Osteocyte (in vitro differentiated cells): ENCODE data around the gene MOK. TPM values are rescaled to one million over a fixed set of nuclear protein-coding genes. Genes with fewer than 3 reads are reported as not detected.

Experiments
- DNase-seq: peaks from one replicate; pipeline ENCODE4 v3.0.0; 2021; ENCODE audit warnings: mixed read lengths; ENCODE audit not compliant: unreplicated experiment; ENCODE audit errors: extremely low spot score
- H3K27ac Mint-ChIP-seq: one replicate; pipeline ENCODE4 v1.8.0; 2021; ENCODE audit warnings: mild to moderate bottlenecking, mixed read lengths; ENCODE audit not compliant: unreplicated experiment
- H3K27me3 Mint-ChIP-seq: one replicate; pipeline ENCODE4 v1.8.0; 2021; ENCODE audit warnings: mixed read lengths; ENCODE audit not compliant: unreplicated experiment
- H3K36me3 Mint-ChIP-seq: one replicate; pipeline ENCODE4 v1.8.0; 2021; ENCODE audit warnings: mixed read lengths; ENCODE audit not compliant: unreplicated experiment
- H3K4me1 Mint-ChIP-seq: one replicate; pipeline ENCODE4 v1.8.0; 2021; ENCODE audit warnings: mixed read lengths; ENCODE audit not compliant: unreplicated experiment
- H3K4me3 Mint-ChIP-seq: one replicate; pipeline ENCODE4 v1.8.0; 2021; ENCODE audit warnings: mild to moderate bottlenecking, moderate library complexity, mixed read lengths; ENCODE audit not compliant: unreplicated experiment
- H3K9me3 Mint-ChIP-seq: one replicate; pipeline ENCODE4 v1.8.0; 2021; ENCODE audit warnings: mixed read lengths; ENCODE audit not compliant: unreplicated experiment
- total RNA-seq: library from RNA; stranded (reverse); gene quantifications from 2 replicates; pipeline ENCODE4 v1.2.1, GENCODE V29; 2021
- TF ChIP-seq, protein P1 (sequence below): fragments of 200-600 bp; sonication (generic); IDR thresholded peaks from 2 replicates; pipeline ENCODE4 v1.5.0; 2021; ENCODE audit warnings: antibody characterized with exemption, mild to moderate bottlenecking, moderate library complexity

Gene MOK
- total RNA-seq, 1 donor from 2014 or later, result 9.5 TPM

DNA sequence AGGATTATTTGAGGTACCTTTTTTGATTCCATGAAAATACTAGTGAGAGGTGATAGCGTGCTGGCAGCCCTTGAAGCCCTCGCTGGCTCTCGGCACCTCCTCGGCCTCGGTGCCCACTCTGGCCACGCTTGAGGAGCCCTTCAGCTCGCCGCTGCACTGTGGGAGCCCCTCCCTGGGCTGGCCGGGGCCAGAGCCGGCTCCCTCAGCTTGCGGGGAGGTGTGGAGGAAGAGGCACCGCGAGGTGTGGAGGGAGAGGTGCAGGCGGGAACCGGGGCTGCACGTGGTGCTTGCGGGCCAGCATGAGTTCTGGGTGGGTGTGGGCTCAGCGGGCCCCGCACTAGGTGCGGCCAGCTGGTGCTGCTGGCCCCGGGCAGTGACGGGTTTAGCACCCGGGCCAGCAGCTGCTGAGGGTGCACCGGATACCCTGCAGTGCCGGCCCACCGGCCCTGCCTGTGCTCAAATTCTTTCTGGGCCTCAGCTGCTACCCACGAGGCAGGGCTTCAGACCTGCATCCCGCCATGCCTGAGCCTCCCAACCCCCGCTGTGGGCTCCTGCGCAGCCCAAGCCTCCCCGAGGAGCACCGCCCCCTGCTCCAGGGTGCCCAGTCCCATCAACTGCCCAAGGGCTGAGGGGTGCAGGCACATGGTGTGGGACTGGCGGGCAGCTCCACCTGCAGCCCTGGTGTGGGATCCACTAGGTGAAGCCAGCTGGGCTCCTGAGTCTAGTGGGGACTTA is 7.4 kb downstream of the MOK start:
- Mint-ChIP-seq H3K4me3 (no peak overlapping the region), H3K27ac (no peak overlapping the region), H3K36me3 (no peaks in the 10 kb centered on the region), H3K4me1 (peaks cover 4% of the 10 kb centered on the region), H3K9me3 (no peaks in the 10 kb centered on the region), H3K27me3 (no peaks in the 10 kb centered on the region)
- no peak for DNase-seq
- TF ChIP-seq, protein P1, sequence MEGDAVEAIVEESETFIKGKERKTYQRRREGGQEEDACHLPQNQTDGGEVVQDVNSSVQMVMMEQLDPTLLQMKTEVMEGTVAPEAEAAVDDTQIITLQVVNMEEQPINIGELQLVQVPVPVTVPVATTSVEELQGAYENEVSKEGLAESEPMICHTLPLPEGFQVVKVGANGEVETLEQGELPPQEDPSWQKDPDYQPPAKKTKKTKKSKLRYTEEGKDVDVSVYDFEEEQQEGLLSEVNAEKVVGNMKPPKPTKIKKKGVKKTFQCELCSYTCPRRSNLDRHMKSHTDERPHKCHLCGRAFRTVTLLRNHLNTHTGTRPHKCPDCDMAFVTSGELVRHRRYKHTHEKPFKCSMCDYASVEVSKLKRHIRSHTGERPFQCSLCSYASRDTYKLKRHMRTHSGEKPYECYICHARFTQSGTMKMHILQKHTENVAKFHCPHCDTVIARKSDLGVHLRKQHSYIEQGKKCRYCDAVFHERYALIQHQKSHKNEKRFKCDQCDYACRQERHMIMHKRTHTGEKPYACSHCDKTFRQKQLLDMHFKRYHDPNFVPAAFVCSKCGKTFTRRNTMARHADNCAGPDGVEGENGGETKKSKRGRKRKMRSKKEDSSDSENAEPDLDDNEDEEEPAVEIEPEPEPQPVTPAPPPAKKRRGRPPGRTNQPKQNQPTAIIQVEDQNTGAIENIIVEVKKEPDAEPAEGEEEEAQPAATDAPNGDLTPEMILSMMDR, result no peak

DNA sequence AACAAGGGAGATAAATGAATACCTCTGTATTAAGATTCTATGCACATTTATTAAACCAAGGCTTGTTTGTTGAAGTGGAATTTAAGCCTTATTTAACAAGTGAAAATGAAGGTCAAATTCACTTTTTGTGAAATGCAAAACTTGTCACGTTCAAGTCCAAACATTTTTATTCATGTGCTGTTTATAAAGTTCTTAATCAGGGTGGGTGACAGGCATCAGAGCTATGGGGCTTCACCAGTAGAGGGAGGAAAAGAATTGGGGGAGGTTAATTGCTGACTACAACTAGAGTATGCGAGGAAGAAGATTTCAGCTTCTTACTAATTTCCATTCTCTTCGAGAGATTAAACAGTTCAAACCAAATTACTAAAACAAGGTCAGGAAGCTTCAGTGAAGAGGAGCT is 9.7 kb downstream of the MOK start:
- Mint-ChIP-seq H3K4me3 (no peak overlapping the region), H3K27me3 (no peaks in the 10 kb centered on the region), H3K4me1 (peaks cover 4% of the 10 kb centered on the region), H3K36me3 (no peaks in the 10 kb centered on the region), H3K27ac (no peak overlapping the region), H3K9me3 (no peaks in the 10 kb centered on the region)
- TF ChIP-seq, protein P1, result no peak
- no peak for DNase-seq

- TF ChIP-seq, protein P1, result no peak
- Mint-ChIP-seq H3K4me1 (peaks cover 4% of the 10 kb centered on the region), H3K9me3 (no peaks in the 10 kb centered on the region), H3K27ac (no peak overlapping the region), H3K36me3 (no peaks in the 10 kb centered on the region), H3K4me3 (no peak overlapping the region), H3K27me3 (no peaks in the 10 kb centered on the region)
- DNase-seq, result no peak
These were observed 11.2 kb downstream of the MOK start for GRCh38 chr14:102293781-102294180.

DNA sequence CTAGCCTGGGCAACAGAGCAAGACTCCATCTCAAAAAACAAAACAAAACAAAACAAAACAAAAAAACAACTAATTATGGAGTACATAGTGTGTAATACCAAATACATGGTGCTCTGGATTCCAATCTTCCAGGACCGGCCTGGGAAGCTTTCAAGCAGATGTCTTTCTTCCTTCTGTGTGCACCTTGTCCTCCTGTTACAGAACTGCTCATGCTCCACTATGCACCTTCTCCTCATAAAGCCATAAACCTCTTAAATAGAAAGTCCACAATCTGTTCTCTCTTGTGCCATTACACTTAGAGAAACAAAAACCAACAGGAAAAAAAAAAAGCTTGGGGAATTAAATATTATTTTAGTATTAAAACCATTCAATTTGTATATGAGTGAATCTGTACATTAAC is 12.5 kb downstream of the MOK start:
- no peak for DNase-seq
- no peak overlapping the region for H3K4me3 Mint-ChIP-seq
- TF ChIP-seq, protein P1, result no peak
- no peak overlapping the region for H3K27ac Mint-ChIP-seq
- H3K36me3 Mint-ChIP-seq, result no peaks in the 10 kb centered on the region
- H3K4me1 Mint-ChIP-seq, result peaks cover 4% of the 10 kb centered on the region
- H3K9me3 Mint-ChIP-seq, result no peaks in the 10 kb centered on the region
- H3K27me3 Mint-ChIP-seq, result no peaks in the 10 kb centered on the region

- Mint-ChIP-seq H3K4me1 (no peaks in the 10 kb centered on the region), H3K9me3 (no peaks in the 10 kb centered on the region)
- DNase-seq, result no peak
These were observed 16.8 kb downstream of the MOK start for GRCh38 chr14:102288139-102288538.

More at GRCh38 chr14:102288139-102288538, 16.8 kb downstream of the MOK start:
- TF ChIP-seq, protein P1, result no peak
- Mint-ChIP-seq H3K27me3 (no peaks in the 10 kb centered on the region), H3K27ac (no peak overlapping the region), H3K36me3 (no peaks in the 10 kb centered on the region), H3K4me3 (no peak overlapping the region)
